K562 (cell line): ENCODE results near the gene KIAA0319L. TPM values are rescaled to one million over a fixed set of nuclear protein-coding genes. Genes with fewer than 3 reads are reported as not detected.

Source experiments
- ADNP ChIP-seq: fragments of 200-800 bp; sonication (Bioruptor generic); IDR thresholded peaks from 2 replicates; pipeline ENCODE4 v1.6.1; 2016; ENCODE audit warnings: missing genetic modification characterization, missing compliant biosample characterization
- ARID1B ChIP-seq: fragments of 450-650 bp; IDR thresholded peaks from 2 replicates; pipeline ENCODE4 v1.6.1; 2016; ENCODE audit warnings: antibody characterized with exemption, mild to moderate bottlenecking, inconsistent platforms
- ATF7 ChIP-seq: fragments of 450-650 bp; IDR thresholded peaks from 2 replicates; pipeline ENCODE4 v1.7.1; 2014; ENCODE audit warnings: mild to moderate bottlenecking, moderate library complexity
- CEBPG ChIP-seq, 3 experiments: fragments of 200-800 bp in 1 of 3; sonication (Bioruptor generic) in 1 of 3; sonication (generic) in 1 of 3; formaldehyde crosslinking in 1 of 3; IDR thresholded peaks in 2 of 3; conservative IDR thresholded peaks in 1 of 3; 2 replicates each; pipeline versions ENCODE4 v1.6.1 to v1.8.0; 2016 to 2022; ENCODE audit warnings: missing compliant biosample characterization in 2 of 3, missing genetic modification characterization in 2 of 3, mild to moderate bottlenecking in 1 of 3, missing genetic modification reagents in 1 of 3
- CTBP1 ChIP-seq: fragments of 450-650 bp; IDR thresholded peaks from 2 replicates; pipeline ENCODE4 v1.6.1; 2016; ENCODE audit warnings: borderline replicate concordance
- DPF2 ChIP-seq: fragments of 450-650 bp; IDR thresholded peaks from 2 replicates; pipeline ENCODE4 v1.6.1; 2016
- FOSL1 ChIP-seq: fragments of 200-800 bp; sonication (Bioruptor generic); conservative IDR thresholded peaks from 2 replicates; pipeline ENCODE4 v1.6.1; 2016; ENCODE audit warnings: missing genetic modification characterization, missing compliant biosample characterization
- JUN ChIP-seq, 2 experiments: sonication (generic) in 1 of 2; formaldehyde crosslinking in 1 of 2; IDR thresholded peaks; 2 replicates each; pipeline versions ENCODE4 v1.6.1 to v1.8.0; 2012 to 2022; ENCODE audit warnings: borderline replicate concordance in 2 of 2, mild to moderate bottlenecking in 2 of 2, improper control_type of control experiment in 1 of 2, low read depth in 1 of 2, low read length in 1 of 2, missing genetic modification reagents in 1 of 2
- LCOR ChIP-seq: sonication (generic); formaldehyde crosslinking; IDR thresholded peaks from 2 replicates; pipeline ENCODE4 v1.8.0; 2022; ENCODE audit warnings: mild to moderate bottlenecking, missing genetic modification reagents
- MTA1 ChIP-seq: fragments of 450-650 bp; IDR thresholded peaks from 2 replicates; pipeline ENCODE4 v1.6.1; 2017; ENCODE audit warnings: borderline replicate concordance
- PRMT5 ChIP-seq: sonication (generic); formaldehyde crosslinking; IDR thresholded peaks from 2 replicates; pipeline ENCODE4 v1.5.0; 2020; ENCODE audit warnings: missing genetic modification reagents
- SMARCC2 ChIP-seq: fragments of 450-650 bp; IDR thresholded peaks from 2 replicates; pipeline ENCODE4 v1.6.1; 2017; ENCODE audit warnings: antibody characterized with exemption, moderate library complexity, mild to moderate bottlenecking, low read depth
- THRAP3 ChIP-seq: fragments of 450-650 bp; IDR thresholded peaks from 2 replicates; pipeline ENCODE4 v1.6.1; 2016; ENCODE audit warnings: mild to moderate bottlenecking, inconsistent platforms, borderline replicate concordance
- ZC3H4 ChIP-seq: sonication (generic); formaldehyde crosslinking; IDR thresholded peaks from 2 replicates; pipeline ENCODE4 v1.9.0; 2021; ENCODE audit warnings: missing genetic modification reagents, borderline replicate concordance
- ZNF232 ChIP-seq: sonication (generic); formaldehyde crosslinking; IDR thresholded peaks from 2 replicates; pipeline ENCODE4 v1.8.0; 2022; ENCODE audit warnings: mild to moderate bottlenecking, missing genetic modification reagents
- ZNF696 ChIP-seq: fragments of 250-450 bp; sonication (Bioruptor Pico); conservative IDR thresholded peaks from 2 replicates; pipeline ENCODE4 v1.4.0; 2020; ENCODE audit warnings: mild to moderate bottlenecking, moderate library complexity
- polyA plus RNA-seq, 8 experiments: library from polyadenylated mRNA; depleted of rRNA in 4 of 8; stranded (reverse) in 5 of 8; unstranded in 3 of 8; fragments of >200 nt; fragmentation: Nextera tagmentation in 2 of 8; fragmentation: Illumina TruSeq in 1 of 8; extraction: Ambion mirVana in 2 of 8; extraction: Trizol in 1 of 8; gene quantifications; 2 replicates each; pipeline versions ENCODE4 v1.2.1 to v1.2.3, GENCODE V29; 2011 to 2014; ENCODE audit warnings: inconsistent platforms in 1 of 8, missing spikeins in 1 of 8
- total RNA-seq, 7 experiments: library from RNA; depleted of rRNA in 6 of 7; stranded (reverse); fragments of >200 nt in 6 of 7; fragmentation: Illumina TruSeq in 2 of 7; extraction: Trizol in 2 of 7; gene quantifications; 2 replicates each; pipeline versions ENCODE4 v1.2.1 to v1.2.3, GENCODE V29; 2011 to 2021; ENCODE audit warnings: low replicate concordance in 1 of 7

KIAA0319L gene
- total and polyA plus RNA-seq, 9 of the 15 experiments (the other 6 are each of a cell fraction or from before 2014, with no cell fraction given): 2.4 to 51.7 (median 27.4) TPM

DNA sequence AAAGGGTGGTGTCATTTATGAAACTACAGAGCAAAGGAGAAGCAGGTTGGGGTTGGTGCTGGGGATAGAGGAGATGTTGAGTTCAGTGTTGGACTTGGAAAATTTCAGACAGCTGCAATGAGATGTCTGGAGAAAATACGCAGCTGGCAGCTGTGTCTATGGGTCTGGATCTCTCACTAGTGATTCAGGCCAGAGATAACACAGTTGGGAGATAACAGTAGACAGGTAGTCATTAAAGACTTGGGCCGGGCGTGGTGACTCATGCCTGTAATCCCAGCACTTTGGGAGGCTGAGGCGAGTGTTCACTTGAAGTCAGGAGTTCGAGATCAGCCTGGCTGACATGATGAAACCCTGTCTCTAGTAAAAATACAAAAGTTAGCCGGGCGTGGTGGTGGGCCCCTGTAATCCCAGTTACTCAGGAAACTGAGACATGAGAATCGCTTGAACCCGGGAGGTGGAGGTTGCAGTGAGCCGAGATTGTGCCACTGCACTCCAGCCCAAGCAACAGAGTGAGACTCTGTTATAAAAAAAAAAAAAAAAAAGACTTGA, 13.5 kb upstream of the KIAA0319L start (continued):
- TF ChIP-seq SMARCC2 (peak; percentile 57; the same call in 1 of the 2 replicates), ATF7 (0 out of 2 replicates have a peak, but pooled peaks have one; percentile 14), PRMT5 (CRISPR knock-in tag) (no peak), LCOR (CRISPR knock-in tag) (0 out of 2 replicates have a peak, but pooled peaks have one; percentile 39), CEBPG (CRISPR knock-in tag; IDR thresholded peaks at IDR 0.05) (0 out of 2 replicates have a peak, but pooled peaks have one; percentile 23), CEBPG (tag; conservative IDR thresholded peaks at IDR 0.05 in 1 of 2, IDR thresholded peaks at IDR 0.05 in 1 of 2) (peak in 1 of 2 experiments; percentile 54; a peak in 1 of 4 replicates), FOSL1 (tag) (peak; percentile 86), ARID1B (peak; percentile 70), ZNF232 (CRISPR knock-in tag) (no peak), ADNP (tag) (peak; percentile 85), ZC3H4 (CRISPR knock-in tag) (no peak), ZNF696 (CRISPR knock-in tag) (no peak), MTA1 (0 out of 2 replicates have a peak, but pooled peaks have one; percentile 32), JUN (IDR thresholded peaks at IDR 0.05; ENCODE audit: borderline replicate concordance, low read depth, low read length) (0 out of 2 replicates have a peak, but pooled peaks have one; percentile 22), JUN (CRISPR knock-in tag; IDR thresholded peaks at IDR 0.05; ENCODE audit: borderline replicate concordance) (no peak), CTBP1 (peak; percentile 66; the same call in 1 of the 2 replicates), THRAP3 (no peak), DPF2 (peak; percentile 77)
